Stimulated activated naive CD8-positive, alpha-beta T cell treated with anti-CD3 and anti-CD28 coated beads, Interleukin-15, Interleukin-2, amounts not matched to agents 100 U/mL and 50 U/mL, for 24 hours (primary cell): Measurements from ENCODE around the gene USP4.
"Not testable (repeated sequence)": the region's sequence is repeated elsewhere in the genome, so short reads cannot be mapped to it uniquely, and the experiment has no call there.

Source experiments
- ATAC-seq: fragments of 150-1000 bp; cut with Tn5 transposase; one replicate; pipeline ENCODE4 v1.10.0; 2021
- DNase-seq: peaks from one replicate; pipeline ENCODE4 v3.0.0; 2021

The USP4 gene

GRCh38 chr3:49339941-49340800, at the start of gene USP4:
Gene USP4, minus strand, starts transcription at chr3:49340053. Its CDS starts 29 bp downstream, at chr3:49340024.
- DNase-seq (peak; percentile 95), ATAC-seq (peak; percentile 94)

GRCh38 chr3:49389297-49389696, 49.4 kb upstream of the USP4 start:
- DNase-seq (no peak), ATAC-seq (no peak)

GRCh38 chr3:49388289-49388820, 48.5 kb upstream of the USP4 start:
- no peak for DNase-seq

GRCh38 chr3:49387721-49388120, 47.9 kb upstream of the USP4 start:
- DNase-seq: no peak
- ATAC-seq: no peak

More at GRCh38 chr3:49388289-49388820, 48.5 kb upstream of the USP4 start:
- no peak for ATAC-seq

- no peak for DNase-seq
- ATAC-seq: no peak
Observed at GRCh38 chr3:49386056-49386756, 46.4 kb upstream of the USP4 start.

GRCh38 chr3:49385617-49386016, 45.8 kb upstream of the USP4 start:
- ATAC-seq (no peak), DNase-seq (no peak)

- ATAC-seq (no peak), DNase-seq (no peak)
Observed at GRCh38 chr3:49383387-49383786, 43.5 kb upstream of the USP4 start.

- DNase-seq (no peak), ATAC-seq (no peak)
Observed at GRCh38 chr3:49378249-49378895, 38.5 kb upstream of the USP4 start.

- DNase-seq (peak; percentile 57), ATAC-seq (peak; percentile 94)
Observed at GRCh38 chr3:49377483-49377882, 37.6 kb upstream of the USP4 start.

- DNase-seq (no peak), ATAC-seq (no peak)
Observed at GRCh38 chr3:49371946-49372345, 32.1 kb upstream of the USP4 start.

GRCh38 chr3:49370585-49371290, 30.9 kb upstream of the USP4 start:
- ATAC-seq (peak; percentile 59), DNase-seq (no peak)

- DNase-seq (no peak), ATAC-seq (no peak)
Observed at GRCh38 chr3:49362561-49362960, 22.7 kb upstream of the USP4 start.

- ATAC-seq (no peak), DNase-seq (no peak)
Observed at GRCh38 chr3:49359623-49360022, 19.8 kb upstream of the USP4 start.

- DNase-seq (no peak), ATAC-seq (peak; percentile 39)
Observed at GRCh38 chr3:49358884-49359225, 19.0 kb upstream of the USP4 start.

GRCh38 chr3:49358217-49358883, 18.5 kb upstream of the USP4 start, which contains the start of gene GPX1:
Gene GPX1, minus strand, starts transcription at chr3:49358353. Its CDS starts 75 bp downstream, at chr3:49358278.
- ATAC-seq (peak; percentile 92), DNase-seq (peak; percentile 91)

- ATAC-seq (peak; percentile 30), DNase-seq (peak; percentile 57)
Observed at GRCh38 chr3:49357443-49358216, 17.8 kb upstream of the USP4 start.

GRCh38 chr3:49357095-49357442, 17.2 kb upstream of the USP4 start:
- not testable (repeated sequence) for ATAC-seq, DNase-seq

- ATAC-seq: no peak
- no peak for DNase-seq
Observed at GRCh38 chr3:49352890-49353421, 13.1 kb upstream of the USP4 start.

GRCh38 chr3:49352281-49352680, 12.4 kb upstream of the USP4 start:
- no peak for DNase-seq
- ATAC-seq: no peak

- no peak for ATAC-seq
- DNase-seq: no peak
Observed at GRCh38 chr3:49351521-49352011, 11.7 kb upstream of the USP4 start.
